Activated naive CD8-positive, alpha-beta T cell treated with anti-CD3 and anti-CD28 coated beads, Interleukin-2, amount 10 ng/mL, durations not matched to agents 7 days and 5 days (primary cell): Measurements from ENCODE around the gene GABBR2. TPM values are rescaled to one million over a fixed set of nuclear protein-coding genes. Genes with fewer than 3 reads are reported as not detected.

ENCODE experiments used
- ATAC-seq: fragments of 150-1000 bp; cut with Tn5 transposase; one replicate; pipeline ENCODE4 v1.10.0; 2021; ENCODE audit warnings: low read depth, moderate library complexity
- POLR2A ChIA-PET: fragments of 350-600 bp; sonication (Branson Sonifier 250); formaldehyde crosslinking; loops from one replicate; lab custom pipeline; 2021; ENCODE audit warnings: antibody characterized with exemption; lab: Charles Lee
- DNase-seq: peaks from one replicate; pipeline ENCODE4 v3.0.0; 2021
- H3K27ac Mint-ChIP-seq: one replicate; pipeline ENCODE4 v1.8.0; 2022; ENCODE audit warnings: mild to moderate bottlenecking, mixed read lengths
- H3K27me3 Mint-ChIP-seq: one replicate; pipeline ENCODE4 v1.8.0; 2022; ENCODE audit warnings: mild to moderate bottlenecking, moderate library complexity, mixed read lengths
- H3K36me3 Mint-ChIP-seq: one replicate; pipeline ENCODE4 v1.8.0; 2021; ENCODE audit warnings: mild to moderate bottlenecking, mixed read lengths
- H3K4me1 Mint-ChIP-seq: one replicate; pipeline ENCODE4 v1.8.0; 2021; ENCODE audit warnings: mixed read lengths
- H3K4me3 Mint-ChIP-seq: one replicate; pipeline ENCODE4 v1.8.0; 2022; ENCODE audit warnings: mild to moderate bottlenecking, moderate library complexity, mixed read lengths
- H3K9me3 Mint-ChIP-seq: one replicate; pipeline ENCODE4 v1.8.0; 2021; ENCODE audit warnings: mixed read lengths
- total RNA-seq, 2 experiments: library from RNA; stranded (reverse); gene quantifications; one replicate each; pipeline ENCODE4 v1.2.3, GENCODE V29; 2021

The GABBR2 gene
- total RNA-seq, 2 experiments from 2014 or later, result not detected

DNA sequence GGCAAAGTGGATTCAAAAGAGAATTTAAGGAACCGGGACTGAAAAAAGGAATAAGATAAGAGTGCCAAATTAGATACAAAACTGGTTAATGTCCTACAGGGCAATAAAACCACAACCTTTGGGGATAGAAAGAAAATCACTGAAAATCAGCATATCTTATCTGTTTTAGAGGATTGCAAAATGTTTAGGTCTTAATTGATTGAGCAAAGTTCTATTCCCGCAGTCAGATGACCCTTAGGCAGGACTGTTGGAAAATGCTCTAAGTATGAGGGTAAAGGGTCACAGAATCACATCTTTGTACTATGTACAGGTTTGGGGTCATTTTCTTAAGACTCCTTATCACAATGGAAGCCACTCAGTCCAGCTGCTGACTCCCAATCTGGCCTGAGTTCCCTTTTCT lies 129.0 kb downstream of the GABBR2 start:
- H3K4me3 Mint-ChIP-seq, result no peak overlapping the region
- ATAC-seq, result no peak
- no peak for DNase-seq
- H3K27ac Mint-ChIP-seq, result no peak overlapping the region
- H3K36me3 Mint-ChIP-seq, result no peaks in the 10 kb centered on the region
- POLR2A ChIA-PET, result no interaction called here
- H3K27me3 Mint-ChIP-seq, result peaks cover 63% of the 10 kb centered on the region
- peaks cover 25% of the 10 kb centered on the region for H3K4me1 Mint-ChIP-seq
- H3K9me3 Mint-ChIP-seq, result no peaks in the 10 kb centered on the region

DNA sequence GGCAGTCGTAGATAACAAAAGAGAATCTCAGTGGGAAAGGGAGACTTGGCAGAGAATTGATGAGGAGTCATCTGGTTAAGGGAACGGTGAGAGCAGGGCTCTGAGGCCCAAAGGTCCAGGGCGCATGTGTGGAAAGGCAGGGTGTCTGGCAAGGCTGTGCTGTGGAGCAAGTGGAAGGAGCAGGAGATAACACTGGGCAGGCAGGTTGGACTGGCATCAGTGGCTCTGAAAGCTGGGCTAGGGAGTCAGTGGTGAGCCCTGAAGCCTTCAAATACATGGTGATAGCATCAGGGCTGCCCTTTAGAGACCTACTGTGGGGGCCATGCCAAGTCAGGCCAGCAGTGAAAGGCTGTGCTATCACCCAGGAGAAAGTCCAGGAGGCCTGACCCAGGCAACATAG lies 131.3 kb downstream of the GABBR2 start:
- Mint-ChIP-seq H3K27me3 (peaks cover 70% of the 10 kb centered on the region), H3K27ac (no peak overlapping the region), H3K4me3 (no peak overlapping the region), H3K9me3 (no peaks in the 10 kb centered on the region), H3K4me1 (peaks cover 19% of the 10 kb centered on the region), H3K36me3 (no peaks in the 10 kb centered on the region)
- POLR2A ChIA-PET, result no interaction called here
- DNase-seq (no peak), ATAC-seq (no peak)

DNA sequence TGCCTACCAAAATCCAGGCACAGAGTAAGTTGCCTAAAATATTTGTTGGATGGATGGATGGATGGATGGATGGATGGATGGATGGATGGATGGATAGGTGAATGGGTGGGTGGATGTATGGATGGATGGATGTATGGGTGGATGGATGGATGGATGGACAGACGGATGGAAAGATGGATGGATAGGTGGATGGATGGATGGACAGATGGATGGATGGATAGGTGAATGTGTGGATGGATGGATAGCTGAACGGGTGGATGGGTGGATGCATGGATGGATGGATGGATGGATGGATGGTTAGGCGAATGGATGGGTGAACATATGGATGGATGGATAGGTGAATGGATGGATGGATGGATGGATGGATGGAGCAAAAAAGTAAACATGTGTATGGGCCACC lies 131.9 kb downstream of the GABBR2 start:
- POLR2A ChIA-PET, result no interaction called here
- ATAC-seq (no peak), DNase-seq (no peak)
- H3K36me3 Mint-ChIP-seq, result no peaks in the 10 kb centered on the region
- no peaks in the 10 kb centered on the region for H3K9me3 Mint-ChIP-seq
- peaks cover 67% of the 10 kb centered on the region for H3K27me3 Mint-ChIP-seq
- H3K4me3 Mint-ChIP-seq, result no peak overlapping the region
- peak overlapping the region; percentile 8 for H3K27ac Mint-ChIP-seq
- peaks cover 19% of the 10 kb centered on the region for H3K4me1 Mint-ChIP-seq

DNA sequence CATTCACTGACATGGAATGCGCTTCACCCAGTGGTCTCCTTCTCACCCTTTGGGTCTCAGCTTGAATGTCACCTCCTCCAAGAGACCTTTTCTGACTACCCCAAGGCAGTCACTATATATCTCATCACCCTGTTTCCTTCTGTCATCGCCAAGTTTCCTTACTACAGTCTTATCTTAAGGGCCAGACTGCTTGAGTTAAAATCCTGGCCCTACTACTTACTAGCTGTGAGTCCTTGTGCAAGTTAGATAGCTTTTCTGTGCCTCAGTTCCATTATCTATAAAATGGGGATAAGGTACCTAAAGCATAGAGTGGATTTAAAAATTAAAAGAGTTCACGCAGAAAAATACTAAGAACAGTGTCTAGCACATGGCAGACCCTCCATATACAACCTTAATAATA lies 132.4 kb downstream of the GABBR2 start:
- Mint-ChIP-seq H3K27ac (no peak overlapping the region), H3K27me3 (peaks cover 69% of the 10 kb centered on the region), H3K4me1 (peaks cover 19% of the 10 kb centered on the region), H3K36me3 (no peaks in the 10 kb centered on the region), H3K4me3 (no peak overlapping the region), H3K9me3 (no peaks in the 10 kb centered on the region)
- POLR2A ChIA-PET, result no interaction called here
- ATAC-seq (no peak), DNase-seq (no peak)

DNA sequence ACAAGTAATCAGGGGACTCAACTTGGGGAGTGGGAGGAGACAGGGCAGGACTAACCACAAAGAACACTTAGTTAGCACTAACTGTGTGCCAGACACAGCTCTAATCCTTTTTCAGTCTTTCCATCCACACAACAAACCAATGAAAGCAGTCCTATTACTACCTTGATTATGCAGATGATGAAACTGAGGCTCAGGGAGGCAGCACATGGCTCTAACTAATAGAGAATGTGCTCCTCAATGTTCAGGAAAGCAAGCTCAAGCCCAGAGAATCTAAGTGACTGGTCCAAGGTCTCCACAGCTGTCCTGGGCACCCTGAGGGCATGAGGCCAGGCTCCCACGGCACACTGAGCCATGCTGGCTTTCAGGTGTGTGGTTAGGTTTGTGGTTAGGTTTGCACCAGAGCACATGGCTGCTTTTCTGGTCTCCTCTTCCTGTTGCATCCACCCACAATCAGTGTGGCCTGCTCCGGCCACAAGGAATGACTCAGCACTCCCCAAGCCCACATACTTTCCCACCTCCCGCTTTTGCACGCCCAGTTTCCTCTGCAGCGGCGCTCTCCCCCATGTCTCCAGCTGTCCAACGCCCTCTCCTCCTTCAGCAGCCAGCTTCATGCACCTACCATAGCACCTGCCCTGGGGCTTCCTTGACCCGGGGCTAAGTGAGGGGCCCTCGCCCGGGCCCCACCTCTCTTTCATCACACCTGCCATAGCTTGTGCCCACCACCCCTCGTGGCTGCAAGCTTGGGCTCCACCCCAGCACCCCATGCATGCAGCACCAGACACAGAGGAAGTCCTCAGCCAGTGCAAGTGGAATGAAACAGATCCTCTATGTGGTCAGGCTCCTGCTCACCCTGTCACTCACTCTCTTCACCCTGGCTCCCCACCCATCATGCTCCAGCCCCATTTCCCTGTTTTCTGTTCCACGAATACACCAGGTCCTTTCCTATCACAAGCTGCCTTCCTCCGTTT lies 133.1 kb downstream of the GABBR2 start:
- H3K36me3 Mint-ChIP-seq, result no peaks in the 10 kb centered on the region
- peaks cover 19% of the 10 kb centered on the region for H3K4me1 Mint-ChIP-seq
- POLR2A ChIA-PET, result no interaction called here
- H3K27ac Mint-ChIP-seq, result no peak overlapping the region
- DNase-seq, result peak; percentile 47
- H3K9me3 Mint-ChIP-seq, result no peaks in the 10 kb centered on the region
- H3K27me3 Mint-ChIP-seq, result peaks cover 64% of the 10 kb centered on the region
- ATAC-seq, result peak; percentile 53
- peak overlapping the region; percentile 18 for H3K4me3 Mint-ChIP-seq

GRCh38 chr9:98573749-98574278 lies 134.9 kb downstream of the GABBR2 start:
- peaks cover 19% of the 10 kb centered on the region for H3K4me1 Mint-ChIP-seq
- H3K9me3 Mint-ChIP-seq, result no peaks in the 10 kb centered on the region
- POLR2A ChIA-PET, result no interaction called here
- H3K36me3 Mint-ChIP-seq, result no peaks in the 10 kb centered on the region
- H3K4me3 Mint-ChIP-seq, result no peak overlapping the region
- no peak for ATAC-seq
- peaks cover 54% of the 10 kb centered on the region for H3K27me3 Mint-ChIP-seq
- no peak for DNase-seq
- H3K27ac Mint-ChIP-seq, result no peak overlapping the region

DNA sequence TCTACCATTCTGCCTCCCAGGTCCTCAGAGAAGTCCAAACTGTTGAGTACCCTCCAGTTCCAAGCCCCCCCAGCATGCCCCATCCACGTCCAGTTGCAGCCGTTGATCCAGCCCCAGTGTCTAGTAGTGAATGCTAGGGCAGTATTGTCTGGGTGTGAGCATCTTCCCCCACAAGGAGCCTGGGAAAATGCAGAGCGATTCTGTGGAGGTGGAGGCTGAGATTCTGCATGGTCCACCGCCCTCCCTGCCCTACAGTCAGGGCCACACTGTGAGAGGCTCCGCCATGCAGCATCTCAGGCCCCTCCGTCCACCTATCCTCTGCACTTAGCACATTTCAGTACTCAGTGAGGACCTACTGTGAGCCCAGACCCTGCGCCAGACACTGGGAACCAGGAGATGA lies 135.9 kb downstream of the GABBR2 start:
- DNase-seq (no peak), ATAC-seq (no peak)
- Mint-ChIP-seq H3K9me3 (no peaks in the 10 kb centered on the region), H3K4me1 (peaks cover 19% of the 10 kb centered on the region), H3K36me3 (no peaks in the 10 kb centered on the region), H3K27ac (no peak overlapping the region), H3K4me3 (no peak overlapping the region), H3K27me3 (peaks cover 47% of the 10 kb centered on the region)
- POLR2A ChIA-PET, result no interaction called here

DNA sequence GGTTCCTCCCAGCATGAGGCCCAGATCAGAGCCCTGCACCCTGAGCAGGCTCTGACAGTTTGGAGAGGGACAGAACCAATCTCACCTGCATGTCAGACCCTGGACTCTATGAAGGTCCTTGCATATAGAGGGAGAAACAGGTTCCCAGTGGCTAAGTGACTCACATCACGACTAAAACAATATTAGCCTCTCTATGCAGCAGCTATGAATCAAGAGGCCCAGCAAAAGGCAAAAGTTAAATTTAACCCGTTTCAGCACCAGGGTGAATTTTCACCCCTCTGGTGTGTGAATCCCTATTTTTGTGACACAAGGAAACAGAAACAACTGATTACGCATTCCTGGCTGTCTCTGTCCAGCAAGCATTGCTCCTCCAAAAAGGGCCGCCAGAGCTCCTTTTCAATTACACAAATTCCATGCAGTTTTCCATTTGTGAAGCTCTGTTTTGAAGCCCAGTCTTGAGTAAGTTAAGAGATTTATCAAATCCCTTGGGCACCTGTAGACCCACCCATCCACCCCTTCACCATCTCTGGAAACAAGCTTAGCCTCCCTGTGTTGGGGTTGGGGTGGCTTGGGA lies 136.6 kb downstream of the GABBR2 start:
- H3K9me3 Mint-ChIP-seq, result no peaks in the 10 kb centered on the region
- H3K36me3 Mint-ChIP-seq, result no peaks in the 10 kb centered on the region
- DNase-seq, result no peak

DNA sequence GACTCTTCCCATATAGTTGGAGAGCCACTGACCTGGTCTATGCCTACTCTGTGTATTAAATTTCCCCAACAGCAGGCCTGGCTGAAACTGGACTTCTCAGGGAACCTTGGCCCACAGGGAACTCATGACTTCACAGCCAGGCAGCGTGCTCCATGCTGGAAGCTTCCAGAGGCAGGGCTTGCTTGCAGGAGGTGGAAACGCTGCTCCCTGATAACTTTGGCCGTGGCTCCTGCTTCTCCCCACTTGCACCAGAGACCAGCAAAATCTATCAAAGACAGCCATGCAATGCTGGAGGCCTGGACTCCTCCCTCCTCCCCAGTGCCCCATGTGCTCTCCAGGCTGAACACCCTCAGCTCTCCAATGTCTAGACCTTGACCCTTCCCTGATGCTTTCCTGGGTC lies 137.1 kb downstream of the GABBR2 start:
- DNase-seq (no peak), ATAC-seq (no peak)
- no peak overlapping the region for H3K4me3 Mint-ChIP-seq
- peaks cover 15% of the 10 kb centered on the region for H3K4me1 Mint-ChIP-seq
- POLR2A ChIA-PET, result no interaction called here
- H3K27ac Mint-ChIP-seq, result no peak overlapping the region
- H3K9me3 Mint-ChIP-seq, result no peaks in the 10 kb centered on the region
- H3K36me3 Mint-ChIP-seq, result no peaks in the 10 kb centered on the region
- peaks cover 38% of the 10 kb centered on the region for H3K27me3 Mint-ChIP-seq

More for the DNA sequence above, 136.6 kb downstream of the GABBR2 start:
- H3K4me1 Mint-ChIP-seq, result peaks cover 19% of the 10 kb centered on the region
- POLR2A ChIA-PET, result no interaction called here
- no peak overlapping the region for H3K27ac Mint-ChIP-seq
- peaks cover 42% of the 10 kb centered on the region for H3K27me3 Mint-ChIP-seq
- no peak overlapping the region for H3K4me3 Mint-ChIP-seq
- ATAC-seq, result no peak

- POLR2A ChIA-PET, result no interaction called here
- Mint-ChIP-seq H3K27me3 (peaks cover 34% of the 10 kb centered on the region), H3K36me3 (no peaks in the 10 kb centered on the region), H3K4me1 (peaks cover 9% of the 10 kb centered on the region), H3K4me3 (no peak overlapping the region), H3K27ac (no peak overlapping the region), H3K9me3 (no peaks in the 10 kb centered on the region)
- ATAC-seq (no peak), DNase-seq (no peak)
Measured at GRCh38 chr9:98570663-98571440, 137.9 kb downstream of the GABBR2 start.

- no peak for DNase-seq
- peaks cover under 1% of the 10 kb centered on the region for H3K4me1 Mint-ChIP-seq
- no peak overlapping the region for H3K4me3 Mint-ChIP-seq
- POLR2A ChIA-PET, result no interaction called here
- H3K36me3 Mint-ChIP-seq, result no peaks in the 10 kb centered on the region
- ATAC-seq, result no peak
- no peak overlapping the region for H3K27ac Mint-ChIP-seq
- H3K27me3 Mint-ChIP-seq, result peaks cover 29% of the 10 kb centered on the region
- H3K9me3 Mint-ChIP-seq, result no peaks in the 10 kb centered on the region
Measured at GRCh38 chr9:98570055-98570454, 138.7 kb downstream of the GABBR2 start.

GRCh38 chr9:98569491-98569890 lies 139.2 kb downstream of the GABBR2 start:
- Mint-ChIP-seq H3K9me3 (no peaks in the 10 kb centered on the region), H3K36me3 (no peaks in the 10 kb centered on the region), H3K4me3 (no peak overlapping the region), H3K27ac (no peak overlapping the region), H3K4me1 (no peaks in the 10 kb centered on the region), H3K27me3 (peaks cover 23% of the 10 kb centered on the region)
- DNase-seq (no peak), ATAC-seq (no peak)
- POLR2A ChIA-PET, result no interaction called here

- Mint-ChIP-seq H3K4me3 (no peak overlapping the region), H3K36me3 (no peaks in the 10 kb centered on the region), H3K4me1 (no peaks in the 10 kb centered on the region), H3K27ac (no peak overlapping the region), H3K27me3 (peaks cover 20% of the 10 kb centered on the region), H3K9me3 (no peaks in the 10 kb centered on the region)
- DNase-seq (no peak), ATAC-seq (no peak)
- POLR2A ChIA-PET, result no interaction called here
Measured at GRCh38 chr9:98568909-98569469, 139.7 kb downstream of the GABBR2 start.
